Neural cell (in vitro differentiated cells): ENCODE results near the gene SYNRG. TPM values are rescaled to one million over a fixed set of nuclear protein-coding genes. Genes with fewer than 3 reads are reported as not detected.

Experiments
- H2AFZ ChIP-seq: fragments of 200-600, 300-800 bp; sonication (generic), shearing (Covaris generic); 2 replicates; pipeline ENCODE4 v1.6.0; 2014; ENCODE audit warnings: low read depth, mild to moderate bottlenecking, antibody characterized with exemption, low read length, moderate library complexity
- H3F3A ChIP-seq: fragments of 200-600 bp; shearing (Covaris generic); 2 replicates; pipeline ENCODE4 v1.6.1; 2016; ENCODE audit warnings: mild to moderate bottlenecking, moderate library complexity, mixed read lengths, antibody characterized with exemption, low read length; ENCODE audit not compliant: insufficient read depth, poor library complexity, severe bottlenecking
- H3K27ac ChIP-seq: fragments of 200-600, 300-800 bp; sonication (generic), shearing (Covaris generic); 2 replicates; pipeline ENCODE4 v1.5.1; 2014; ENCODE audit warnings: mild to moderate bottlenecking, low read length, moderate library complexity
- H3K27me3 ChIP-seq: fragments of 300-800, 200-600 bp; sonication (generic), shearing (Covaris generic); 2 replicates; pipeline ENCODE4 v1.6.0; 2014; ENCODE audit warnings: mild to moderate bottlenecking, low read depth, low read length, moderate library complexity; ENCODE audit not compliant: insufficient read depth
- H3K36me3 ChIP-seq: fragments of 300-800, 200-600 bp; sonication (generic), shearing (Covaris generic); 2 replicates; pipeline ENCODE4 v1.5.1; 2014; ENCODE audit warnings: mild to moderate bottlenecking, antibody characterized with exemption, low read length, moderate library complexity; ENCODE audit not compliant: insufficient read depth
- H3K4me2 ChIP-seq: fragments of 300-800, 200-600 bp; sonication (generic), shearing (Covaris generic); 2 replicates; pipeline ENCODE4 v1.6.0; 2014; ENCODE audit warnings: mild to moderate bottlenecking, low read length
- H3K4me3 ChIP-seq: fragments of 300-800, 200-600 bp; sonication (generic), shearing (Covaris generic); 2 replicates; pipeline ENCODE4 v1.5.1; 2014; ENCODE audit warnings: mild to moderate bottlenecking, low read length, moderate library complexity
- H3K79me2 ChIP-seq: fragments of 200-600 bp; shearing (Covaris generic); replicated peaks from 2 replicates; pipeline ENCODE4 v1.6.0; 2014; ENCODE audit warnings: mild to moderate bottlenecking, low read length, moderate library complexity; ENCODE audit not compliant: insufficient read depth
- H3K9ac ChIP-seq: fragments of 300-800, 200-600 bp; sonication (generic), shearing (Covaris generic); 2 replicates; pipeline ENCODE4 v1.6.1; 2016; ENCODE audit warnings: mild to moderate bottlenecking, low read length, mixed read lengths
- H3K9me2 ChIP-seq: fragments of 200-600 bp; shearing (Covaris generic); 2 replicates; pipeline ENCODE4 v1.6.1; 2016; ENCODE audit warnings: mild to moderate bottlenecking, low read length, mixed read lengths; ENCODE audit not compliant: insufficient read depth
- H3K9me3 ChIP-seq: fragments of 200-600, 300-800 bp; sonication (generic), shearing (Covaris generic); 2 replicates; pipeline ENCODE4 v1.6.1; 2016; ENCODE audit warnings: mild to moderate bottlenecking, mixed run types, low read length, moderate library complexity, mixed read lengths
- H4K20me1 ChIP-seq: fragments of 200-600 bp; shearing (Covaris generic); 2 replicates; pipeline ENCODE4 v1.6.1; 2016; ENCODE audit warnings: mild to moderate bottlenecking, mixed run types; ENCODE audit not compliant: insufficient read depth
- CTCF ChIP-seq: fragments of 450-650 bp; IDR thresholded peaks from 2 replicates; pipeline ENCODE4 v1.5.1; 2014; ENCODE audit warnings: antibody characterized with exemption, mild to moderate bottlenecking, moderate library complexity; ENCODE audit not compliant: poor library complexity, severe bottlenecking
- EP300 ChIP-seq: fragments of 450-650 bp; conservative IDR thresholded peaks from 2 replicates; pipeline ENCODE4 v1.6.1; 2014; ENCODE audit warnings: antibody characterized with exemption, mild to moderate bottlenecking, moderate library complexity; ENCODE audit not compliant: poor library complexity, severe bottlenecking
- EZH2 ChIP-seq: fragments of 200-600, 300-800 bp; shearing (Covaris generic), sonication (generic); IDR thresholded peaks from 2 replicates; pipeline ENCODE4 v1.6.1; 2014; ENCODE audit warnings: antibody characterized with exemption, low read length, borderline replicate concordance, mild to moderate bottlenecking; ENCODE audit not compliant: insufficient read depth, poor library complexity, severe bottlenecking
- MXI1 ChIP-seq: fragments of 450-650 bp; conservative IDR thresholded peaks from 2 replicates; pipeline ENCODE4 v1.6.1; 2014; ENCODE audit warnings: antibody characterized with exemption, mild to moderate bottlenecking; ENCODE audit not compliant: poor library complexity, severe bottlenecking
- POLR2AphosphoS5 ChIP-seq: IDR thresholded peaks from 2 replicates; pipeline ENCODE4 v1.6.1; 2012
- RAD21 ChIP-seq: fragments of 450-650 bp; conservative IDR thresholded peaks from 2 replicates; pipeline ENCODE4 v1.6.1; 2014; ENCODE audit warnings: antibody characterized with exemption, mild to moderate bottlenecking, moderate library complexity
- REST ChIP-seq: IDR thresholded peaks from 2 replicates; pipeline ENCODE4 v1.6.1; 2012; ENCODE audit warnings: borderline replicate concordance
- SMC3 ChIP-seq: fragments of 450-650 bp; conservative IDR thresholded peaks from 2 replicates; pipeline ENCODE4 v1.6.1; 2014; ENCODE audit warnings: antibody characterized with exemption, mild to moderate bottlenecking, moderate library complexity; ENCODE audit not compliant: poor library complexity
- TAF1 ChIP-seq: IDR thresholded peaks from 2 replicates; pipeline ENCODE4 v1.6.1; 2012; ENCODE audit warnings: low read depth
- polyA plus RNA-seq: library from polyadenylated mRNA; depleted of rRNA; stranded (reverse); fragments of >200 nt; gene quantifications from 2 replicates; pipeline ENCODE4 v1.2.3, GENCODE V29; 2014

SYNRG gene
- polyA plus RNA-seq, 1 donor from 2014 or later, result 16.1 TPM

- Histone ChIP-seq H3K4me2 (no peak overlapping the region), H3K9me2 (no peaks in the 10 kb centered on the region), H3K9me3 (no peaks in the 10 kb centered on the region), H3K79me2 (peaks cover under 1% of the 10 kb centered on the region), H4K20me1 (no peaks in the 10 kb centered on the region), H3K27ac (no peak overlapping the region), H3K27me3 (no peaks in the 10 kb centered on the region), H3K4me3 (no peak overlapping the region), H3K36me3 (peaks cover 10% of the 10 kb centered on the region), H3F3A (no peaks in the 10 kb centered on the region), H2AFZ (no peak overlapping the region), H3K9ac (no peak overlapping the region)
- TF ChIP-seq MXI1 (no peak), SMC3 (no peak), CTCF (no peak), TAF1 (no peak), REST (no peak), POLR2AphosphoS5 (no peak), RAD21 (no peak), EP300 (no peak), EZH2 (no peak)
These were observed 89.0 kb downstream of the SYNRG start for GRCh38 chr17:37520174-37520573.

GRCh38 chr17:37519251-37519985 lies 89.8 kb downstream of the SYNRG start:
- H3K9ac ChIP-seq, result no peak overlapping the region
- no peaks in the 10 kb centered on the region for H3K9me3 ChIP-seq
- H4K20me1 ChIP-seq, result no peaks in the 10 kb centered on the region
- no peak overlapping the region for H3K27ac ChIP-seq
- no peaks in the 10 kb centered on the region for H3F3A ChIP-seq
- H2AFZ ChIP-seq, result no peak overlapping the region
- H3K27me3 ChIP-seq, result no peaks in the 10 kb centered on the region
- H3K9me2 ChIP-seq, result no peaks in the 10 kb centered on the region
- TF ChIP-seq EZH2 (no peak), EP300 (no peak), RAD21 (no peak), SMC3 (no peak), REST (no peak), TAF1 (no peak), MXI1 (no peak), POLR2AphosphoS5 (no peak), CTCF (no peak)
- H3K79me2 ChIP-seq, result peaks cover 9% of the 10 kb centered on the region
- H3K36me3 ChIP-seq, result peaks cover 10% of the 10 kb centered on the region
- no peak overlapping the region for H3K4me2 ChIP-seq
- no peak overlapping the region for H3K4me3 ChIP-seq
